KMS-11 (cell line): ENCODE results near the gene ATP13A4.

ENCODE experiments used
- H2AFZ ChIP-seq: fragments of 200-600 bp; sonication (generic); 2 replicates; pipeline ENCODE4 v1.6.1; 2016; ENCODE audit warnings: antibody characterized with exemption, mixed run types, low read depth
- H3K27ac ChIP-seq: fragments of 200-600 bp; sonication (generic); 2 replicates; pipeline ENCODE4 v1.6.1; 2016; ENCODE audit warnings: mild to moderate bottlenecking, mixed run types
- H3K27me3 ChIP-seq: fragments of 200-600 bp; sonication (generic); 2 replicates; pipeline ENCODE4 v1.6.1; 2017; ENCODE audit warnings: mild to moderate bottlenecking, low read depth, mixed run types, moderate library complexity; ENCODE audit not compliant: insufficient read depth
- H3K36me3 ChIP-seq: fragments of 200-600 bp; sonication (generic); 2 replicates; pipeline ENCODE4 v1.6.1; 2017; ENCODE audit warnings: mild to moderate bottlenecking, mixed run types; ENCODE audit not compliant: insufficient read depth
- H3K4me1 ChIP-seq: fragments of 200-600 bp; sonication (generic); 2 replicates; pipeline ENCODE4 v1.6.1; 2016; ENCODE audit warnings: mild to moderate bottlenecking, low read depth, mixed run types; ENCODE audit not compliant: poor library complexity, severe bottlenecking
- H3K4me2 ChIP-seq: fragments of 200-600 bp; sonication (generic); 2 replicates; pipeline ENCODE4 v1.7.0; 2016; ENCODE audit warnings: mild to moderate bottlenecking, mixed run types
- H3K4me3 ChIP-seq: fragments of 200-600 bp; sonication (generic); IDR thresholded peaks from 2 replicates; pipeline ENCODE4 v1.6.1; 2017; ENCODE audit warnings: low read depth, low read length, mixed read lengths; ENCODE audit not compliant: insufficient read depth
- H3K79me2 ChIP-seq: fragments of 200-600 bp; sonication (generic); 2 replicates; pipeline ENCODE4 v1.6.1; 2016; ENCODE audit warnings: low read depth, mixed run types; ENCODE audit not compliant: insufficient read depth
- H3K9ac ChIP-seq: fragments of 200-600 bp; sonication (generic); 2 replicates; pipeline ENCODE4 v1.6.1; 2016; ENCODE audit warnings: mild to moderate bottlenecking, mixed run types
- H4K20me1 ChIP-seq: fragments of 200-600 bp; sonication (generic); 2 replicates; pipeline ENCODE4 v1.6.1; 2016; ENCODE audit warnings: mild to moderate bottlenecking, mixed run types; ENCODE audit not compliant: insufficient read depth
- TF ChIP-seq, protein P1 (sequence below): fragments of 200-600 bp; sonication (generic); conservative IDR thresholded peaks from 2 replicates; pipeline ENCODE4 v1.6.1; 2017; ENCODE audit warnings: low read depth, mild to moderate bottlenecking, antibody characterized with exemption, low read length, moderate library complexity, mixed read lengths

ATP13A4 gene

DNA sequence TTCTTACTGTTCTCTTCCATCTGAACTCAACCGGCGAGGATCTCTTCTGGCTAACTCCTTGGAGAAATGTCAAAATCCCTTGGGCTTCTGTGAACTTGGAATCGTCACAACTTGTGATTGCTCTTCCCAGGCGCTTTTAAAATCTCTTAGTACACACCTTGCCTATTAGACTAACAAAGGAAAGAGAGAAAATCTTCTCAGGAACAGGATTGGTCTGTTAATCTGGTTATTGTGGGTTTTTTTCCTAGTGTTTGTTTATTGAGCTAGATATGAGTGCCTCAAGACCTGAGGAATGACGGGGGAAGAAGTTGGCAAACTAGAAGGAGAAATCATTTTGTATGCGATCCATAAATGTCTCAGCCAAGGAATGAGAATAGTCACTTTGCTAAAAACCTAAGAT lies 176.0 kb downstream of the ATP13A4 start, which contains the start of gene ATP13A5:
TSS of gene ATP13A5 (minus strand) at position 48 of the 400 bp plus-strand sequence. CDS start at position 20, 28 bp downstream.
- TF ChIP-seq, protein P1, sequence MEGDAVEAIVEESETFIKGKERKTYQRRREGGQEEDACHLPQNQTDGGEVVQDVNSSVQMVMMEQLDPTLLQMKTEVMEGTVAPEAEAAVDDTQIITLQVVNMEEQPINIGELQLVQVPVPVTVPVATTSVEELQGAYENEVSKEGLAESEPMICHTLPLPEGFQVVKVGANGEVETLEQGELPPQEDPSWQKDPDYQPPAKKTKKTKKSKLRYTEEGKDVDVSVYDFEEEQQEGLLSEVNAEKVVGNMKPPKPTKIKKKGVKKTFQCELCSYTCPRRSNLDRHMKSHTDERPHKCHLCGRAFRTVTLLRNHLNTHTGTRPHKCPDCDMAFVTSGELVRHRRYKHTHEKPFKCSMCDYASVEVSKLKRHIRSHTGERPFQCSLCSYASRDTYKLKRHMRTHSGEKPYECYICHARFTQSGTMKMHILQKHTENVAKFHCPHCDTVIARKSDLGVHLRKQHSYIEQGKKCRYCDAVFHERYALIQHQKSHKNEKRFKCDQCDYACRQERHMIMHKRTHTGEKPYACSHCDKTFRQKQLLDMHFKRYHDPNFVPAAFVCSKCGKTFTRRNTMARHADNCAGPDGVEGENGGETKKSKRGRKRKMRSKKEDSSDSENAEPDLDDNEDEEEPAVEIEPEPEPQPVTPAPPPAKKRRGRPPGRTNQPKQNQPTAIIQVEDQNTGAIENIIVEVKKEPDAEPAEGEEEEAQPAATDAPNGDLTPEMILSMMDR: no peak
- Histone ChIP-seq H2AFZ (no peak within 1 kb of the TSS), H3K4me2 (no peak within 1 kb of the TSS), H3K9ac (no peak within 1 kb of the TSS), H3K27ac (no peak within 1 kb of the TSS), H3K4me3 (no peak within 1 kb of the TSS), H3K27me3 (no peaks in the 10 kb centered on the region), H3K79me2 (no peaks in the 10 kb centered on the region), H4K20me1 (no peaks in the 10 kb centered on the region), H3K4me1 (no peaks in the 10 kb centered on the region), H3K36me3 (no peaks in the 10 kb centered on the region)

DNA sequence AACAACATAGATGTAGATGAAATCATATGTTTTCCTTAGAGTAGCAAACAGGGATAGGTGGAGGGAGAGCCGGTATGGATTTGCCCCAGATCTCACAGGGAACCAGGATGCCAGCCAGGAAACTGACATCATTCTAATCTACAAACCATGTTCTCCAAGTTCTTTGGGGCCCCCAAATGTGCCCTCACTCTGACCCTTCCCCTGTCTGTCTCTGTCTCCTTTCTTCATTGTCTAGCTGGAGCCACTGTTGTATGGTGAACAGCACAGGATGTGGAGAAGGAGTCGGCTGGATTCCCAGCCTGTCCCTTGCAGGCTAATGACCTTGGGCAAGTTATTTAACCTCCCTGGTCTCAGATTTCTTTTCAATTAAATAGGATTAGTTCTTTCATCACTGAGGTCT lies 177.1 kb downstream of the ATP13A4 start:
- no peaks in the 10 kb centered on the region for H3K36me3 ChIP-seq
- TF ChIP-seq, protein P1: no peak
- no peaks in the 10 kb centered on the region for H3K27me3 ChIP-seq

DNA sequence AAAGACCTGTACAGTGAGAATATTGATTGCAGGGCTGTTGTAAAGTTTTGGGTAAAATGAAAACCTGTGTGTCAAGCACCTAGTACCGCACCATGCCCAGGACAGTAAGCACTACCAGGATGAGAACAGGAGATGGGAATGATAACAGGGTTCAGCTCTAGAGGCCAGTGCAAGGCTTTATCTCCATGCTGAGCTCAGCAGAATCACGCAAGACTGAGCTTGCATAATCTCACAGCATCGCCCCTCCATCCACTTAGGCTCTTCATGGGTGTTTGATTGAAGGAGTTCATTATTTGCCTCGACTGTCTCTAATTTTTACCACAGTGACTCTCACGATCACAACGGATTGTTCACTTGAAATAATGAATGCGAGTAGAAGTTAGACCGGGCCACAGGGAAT lies 179.1 kb downstream of the ATP13A4 start:
- Histone ChIP-seq H3K36me3 (no peaks in the 10 kb centered on the region), H4K20me1 (no peaks in the 10 kb centered on the region), H3K27me3 (no peaks in the 10 kb centered on the region), H3K9ac (no peak overlapping the region), H3K4me3 (no peak overlapping the region), H3K4me2 (no peak overlapping the region), H3K4me1 (peaks cover 5% of the 10 kb centered on the region), H2AFZ (no peak overlapping the region), H3K27ac (no peak overlapping the region), H3K79me2 (no peaks in the 10 kb centered on the region)
- TF ChIP-seq, protein P1: no peak

More for the DNA sequence above, 177.1 kb downstream of the ATP13A4 start:
- H3K27ac ChIP-seq: no peak overlapping the region
- H4K20me1 ChIP-seq: no peaks in the 10 kb centered on the region
- H3K4me2 ChIP-seq: no peak overlapping the region
- H3K4me1 ChIP-seq: peaks cover 4% of the 10 kb centered on the region
- H3K4me3 ChIP-seq: no peak overlapping the region
- no peaks in the 10 kb centered on the region for H3K79me2 ChIP-seq
- no peak overlapping the region for H3K9ac ChIP-seq
- H2AFZ ChIP-seq: no peak overlapping the region

DNA sequence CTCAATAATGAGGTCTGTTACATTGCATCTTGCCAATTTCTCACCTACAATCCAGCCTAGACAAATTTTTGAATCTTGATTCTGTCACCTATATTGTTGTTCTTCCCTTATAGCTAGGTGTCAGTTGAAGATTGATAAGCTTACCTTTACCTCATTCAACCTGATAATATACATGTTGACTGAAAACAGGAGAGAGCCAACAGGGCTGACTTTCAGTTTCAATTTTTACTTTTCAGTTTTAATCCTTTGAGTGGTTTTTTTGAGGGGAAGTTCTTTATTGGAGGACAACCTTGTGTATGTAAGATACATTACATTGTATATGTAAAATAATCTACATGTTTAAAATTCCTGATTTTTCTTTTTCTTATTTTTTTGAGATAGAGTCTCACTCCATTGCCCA lies 181.9 kb downstream of the ATP13A4 start:
- Histone ChIP-seq H2AFZ (no peak overlapping the region), H3K9ac (no peak overlapping the region), H3K4me2 (no peak overlapping the region), H3K36me3 (no peaks in the 10 kb centered on the region), H3K4me3 (no peak overlapping the region), H3K4me1 (peaks cover 5% of the 10 kb centered on the region), H4K20me1 (no peaks in the 10 kb centered on the region), H3K27me3 (no peaks in the 10 kb centered on the region), H3K79me2 (no peaks in the 10 kb centered on the region), H3K27ac (no peak overlapping the region)
- TF ChIP-seq, protein P1: no peak
